ENCODE measurements around the gene PRSS53.

PRSS53 gene

GRCh38 chr16:31085411-31085810 lies 3.3 kb downstream of the PRSS53 start:
- Histone ChIP-seq H3K36me3 (ENCODE audit: control insufficient read depth, insufficient read depth, low read length) (no peaks in the 10 kb centered on the region), H2AFZ (no peak overlapping the region), H3K27ac (no peak overlapping the region), H3K79me2 (peaks cover 11% of the 10 kb centered on the region), H3K4me3 (ENCODE audit: low read depth, low read length) (no peak overlapping the region), H3K27me3 (ENCODE audit: control insufficient read depth, insufficient read depth, low read length) (no peaks in the 10 kb centered on the region), H3K9ac (no peak overlapping the region), H3K4me2 (ENCODE audit: low read length) (no peak overlapping the region), H3K4me1 (no peaks in the 10 kb centered on the region), H3K9me3 (ENCODE audit: control insufficient read depth, low read length) (no peaks in the 10 kb centered on the region)
- no peak for TF ChIP-seq CTCF (IDR thresholded peaks at IDR 0.05)

GRCh38 chr16:31084584-31085302 lies 4.0 kb downstream of the PRSS53 start:
- no peak overlapping the region for H2AFZ ChIP-seq
- H3K9me3 ChIP-seq (ENCODE audit: control insufficient read depth, low read length), result no peaks in the 10 kb centered on the region
- H3K4me1 ChIP-seq, result no peaks in the 10 kb centered on the region
- H3K79me2 ChIP-seq, result peaks cover 13% of the 10 kb centered on the region
- no peak overlapping the region for H3K27ac ChIP-seq
- no peak for TF ChIP-seq CTCF (IDR thresholded peaks at IDR 0.05)
- no peaks in the 10 kb centered on the region for H3K36me3 ChIP-seq (ENCODE audit: control insufficient read depth, insufficient read depth, low read length)
- H3K4me2 ChIP-seq (ENCODE audit: low read length), result no peak overlapping the region
- H3K9ac ChIP-seq, result no peak overlapping the region
- H3K27me3 ChIP-seq (ENCODE audit: control insufficient read depth, insufficient read depth, low read length), result no peaks in the 10 kb centered on the region
- H3K4me3 ChIP-seq (ENCODE audit: low read depth, low read length), result no peak overlapping the region

- no peak overlapping the region for H3K4me2 ChIP-seq (ENCODE audit: low read length)
- H3K4me1 ChIP-seq, result no peaks in the 10 kb centered on the region
- H3K27ac ChIP-seq, result no peak overlapping the region
- no peak overlapping the region for H3K4me3 ChIP-seq (ENCODE audit: low read depth, low read length)
- no peaks in the 10 kb centered on the region for H3K9me3 ChIP-seq (ENCODE audit: control insufficient read depth, low read length)
- H3K9ac ChIP-seq, result no peak overlapping the region
- TF ChIP-seq CTCF (IDR thresholded peaks at IDR 0.05), result no peak
- no peaks in the 10 kb centered on the region for H3K27me3 ChIP-seq (ENCODE audit: control insufficient read depth, insufficient read depth, low read length)
- peaks cover 15% of the 10 kb centered on the region for H3K79me2 ChIP-seq
- H2AFZ ChIP-seq, result no peak overlapping the region
- no peaks in the 10 kb centered on the region for H3K36me3 ChIP-seq (ENCODE audit: control insufficient read depth, insufficient read depth, low read length)
Measured at GRCh38 chr16:31083981-31084380, 4.8 kb downstream of the PRSS53 start.

- peaks cover 18% of the 10 kb centered on the region for H3K79me2 ChIP-seq
- no peak for TF ChIP-seq CTCF (IDR thresholded peaks at IDR 0.05)
- H3K4me2 ChIP-seq (ENCODE audit: low read length), result no peak overlapping the region
- H3K27me3 ChIP-seq (ENCODE audit: control insufficient read depth, insufficient read depth, low read length), result no peaks in the 10 kb centered on the region
- H3K9me3 ChIP-seq (ENCODE audit: control insufficient read depth, low read length), result no peaks in the 10 kb centered on the region
- no peak overlapping the region for H3K27ac ChIP-seq
- no peak overlapping the region for H3K9ac ChIP-seq
- H2AFZ ChIP-seq, result no peak overlapping the region
- H3K36me3 ChIP-seq (ENCODE audit: control insufficient read depth, insufficient read depth, low read length), result no peaks in the 10 kb centered on the region
- no peak overlapping the region for H3K4me3 ChIP-seq (ENCODE audit: low read depth, low read length)
- no peaks in the 10 kb centered on the region for H3K4me1 ChIP-seq
Measured at GRCh38 chr16:31083556-31083955, 5.2 kb downstream of the PRSS53 start.

- no peak for TF ChIP-seq CTCF (IDR thresholded peaks at IDR 0.05)
- Histone ChIP-seq H3K4me3 (ENCODE audit: low read depth, low read length) (no peak overlapping the region), H3K9me3 (ENCODE audit: control insufficient read depth, low read length) (no peaks in the 10 kb centered on the region), H3K4me2 (ENCODE audit: low read length) (no peak overlapping the region), H3K36me3 (ENCODE audit: control insufficient read depth, insufficient read depth, low read length) (no peaks in the 10 kb centered on the region), H3K79me2 (peaks cover 19% of the 10 kb centered on the region), H3K27me3 (ENCODE audit: control insufficient read depth, insufficient read depth, low read length) (no peaks in the 10 kb centered on the region), H3K27ac (no peak overlapping the region), H2AFZ (no peak overlapping the region), H3K4me1 (no peaks in the 10 kb centered on the region), H3K9ac (no peak overlapping the region)
Measured at GRCh38 chr16:31083081-31083480, 5.7 kb downstream of the PRSS53 start.

All from parathyroid adenoma (tissue), 2 donors.